Sigmoid colon (tissue), 7 donors: ENCODE measurements around the gene POU2F2. TPM values are rescaled to one million over a fixed set of nuclear protein-coding genes. Genes with fewer than 3 reads are reported as not detected.

Source experiments
- DNase-seq: peaks from one replicate; pipeline ENCODE4 v3.0.0-alpha.2; 2019
- H3K27ac ChIP-seq, 4 donors: fragments of 200-600 bp; sonication (generic); one replicate each; pipeline ENCODE4 v1.5.1; 2016 to 2019; ENCODE audit warnings: mild to moderate bottlenecking in 1 of 4
- H3K27me3 ChIP-seq, 3 donors: fragments of 200-600 bp; sonication (generic); one replicate each; pipeline ENCODE4 v1.5.1; 2019; ENCODE audit warnings: mild to moderate bottlenecking in 1 of 3
- H3K36me3 ChIP-seq, 4 donors: fragments of 200-600 bp; sonication (generic); one replicate each; pipeline ENCODE4 v1.5.1; 2016 to 2019
- H3K4me1 ChIP-seq, 4 donors: fragments of 200-600 bp; sonication (generic); one replicate each; pipeline ENCODE4 v1.5.1; 2017 to 2019
- H3K4me3 ChIP-seq, 4 donors: fragments of 200-600 bp; sonication (generic); one replicate each; pipeline ENCODE4 v1.5.1; 2017 to 2019; ENCODE audit warnings: mild to moderate bottlenecking in 2 of 4, moderate library complexity in 1 of 4
- H3K9me3 ChIP-seq, 4 donors: fragments of 200-600 bp in 3 of 4; sonication (generic) in 3 of 4; one replicate each; pipeline versions ENCODE4 v1.5.1 to v1.6.1; 2013 to 2019
- CTCF ChIP-seq, 4 experiments: fragments of 450-650 bp in 3 of 4; fragments of 200-600 bp in 1 of 4; IDR thresholded peaks; one replicate each; pipeline ENCODE4 v1.5.1; 2016 to 2019; ENCODE audit warnings: antibody characterized with exemption in 4 of 4, mild to moderate bottlenecking in 3 of 4, moderate library complexity in 2 of 4
- EP300 ChIP-seq, 4 donors: sonication (generic); formaldehyde crosslinking; IDR thresholded peaks; one replicate each; pipeline ENCODE4 v1.6.1; 2017; ENCODE audit warnings: antibody characterized with exemption in 4 of 4
- POLR2A ChIP-seq, 2 donors: fragments of 450-650 bp; IDR thresholded peaks; one replicate each; pipeline ENCODE4 v1.6.1; 2016; ENCODE audit warnings: antibody characterized with exemption in 2 of 2, mild to moderate bottlenecking in 2 of 2, moderate library complexity in 2 of 2
- POLR2AphosphoS5 ChIP-seq, 4 donors: sonication (generic); formaldehyde crosslinking; IDR thresholded peaks; one replicate each; pipeline ENCODE4 v1.6.1; 2017; ENCODE audit warnings: antibody characterized with exemption in 4 of 4
- WGBS, 2 donors: extraction: QIAGEN DNeasy Blood & Tissue Kit; methylation state at CpG; one replicate each; pipeline ENCODE4 v1.1.7; 2013; 5-methylcytosine and 5-hydroxymethylcytosine counted together
- intact Hi-C: fragments of 100-400 bp; cut with DNase I; formaldehyde crosslinking; loops from one replicate; pipeline ENCODE4 v1.15.1; 2023
- polyA plus RNA-seq, 3 donors: library from polyadenylated mRNA; stranded (reverse); fragments of 200-250 nt; gene quantifications; one replicate each; pipeline ENCODE4 v1.2.3, GENCODE V29; 2013
- total RNA-seq, 4 donors: library from RNA; depleted of rRNA; stranded (reverse); fragments of >200 nt; gene quantifications; one replicate each; pipeline ENCODE4 v1.1.0, GENCODE V29; 2016
- donor health status: healthy with polysubstance abuse.
- donor health status: Bipolar disorder and iron deficiency.
- donor health status: healthy.

Gene POU2F2
- total and polyA plus RNA-seq, 7 donors = 0.60 to 19.0 (median 2.5) TPM

- 19 to 33% methylated on average over 17 of the region's 17 CpGs for WGBS, 2 donors
- H3K4me3 ChIP-seq = no peak overlapping the region
- no peaks in the 10 kb centered on the region for H3K9me3 ChIP-seq
- no peak for TF ChIP-seq POLR2AphosphoS5 (IDR thresholded peaks at IDR 0.05)
- no peak for TF ChIP-seq CTCF (IDR thresholded peaks at IDR 0.05)
- H3K27me3 ChIP-seq = peaks cover 5 to 77% (median 41%) of the 10 kb centered on the region in 3 donors
- intact Hi-C loops = no loop called here
- no peaks in the 10 kb centered on the region for H3K36me3 ChIP-seq
- no peak for DNase-seq
- no peaks in the 10 kb centered on the region for H3K4me1 ChIP-seq
- H3K27ac ChIP-seq = no peak overlapping the region
These were observed 18.1 kb upstream of the POU2F2 start for GRCh38 chr19:42150364-42150763.

- no peak for DNase-seq
- H3K27me3 ChIP-seq = peaks cover 5 to 69% (median 41%) of the 10 kb centered on the region in 3 donors
- 49% methylated on average over 5 of the region's 5 CpGs for WGBS, 2 donors
- no peak for TF ChIP-seq CTCF (IDR thresholded peaks at IDR 0.05)
- TF ChIP-seq POLR2A (IDR thresholded peaks at IDR 0.05) = no peak
- TF ChIP-seq POLR2AphosphoS5 (IDR thresholded peaks at IDR 0.05) = no peak
- TF ChIP-seq EP300 (IDR thresholded peaks at IDR 0.05) = no peak
- no peak overlapping the region for H3K27ac ChIP-seq
- no peaks in the 10 kb centered on the region for H3K36me3 ChIP-seq
- H3K4me1 ChIP-seq = no peaks in the 10 kb centered on the region
- intact Hi-C loops = no loop called here
- H3K4me3 ChIP-seq = no peak overlapping the region
- H3K9me3 ChIP-seq = no peaks in the 10 kb centered on the region
These were observed 17.4 kb upstream of the POU2F2 start for GRCh38 chr19:42149447-42150202.

- DNase-seq = no peak
- H3K9me3 ChIP-seq = no peaks in the 10 kb centered on the region
- H3K4me3 ChIP-seq = no peak overlapping the region
- peaks cover 2 to 65% (median 39%) of the 10 kb centered on the region in 3 donors for H3K27me3 ChIP-seq
- intact Hi-C loops = no loop called here
- no peak for TF ChIP-seq EP300 (IDR thresholded peaks at IDR 0.05)
- TF ChIP-seq POLR2AphosphoS5 (IDR thresholded peaks at IDR 0.05) = no peak
- TF ChIP-seq CTCF (IDR thresholded peaks at IDR 0.05) = no peak
- no peak for TF ChIP-seq POLR2A (IDR thresholded peaks at IDR 0.05)
- no peaks in the 10 kb centered on the region for H3K4me1 ChIP-seq
- H3K27ac ChIP-seq = no peak overlapping the region
- WGBS, 2 donors = 66 to 71% methylated on average over 5 of the region's 5 CpGs
- no peaks in the 10 kb centered on the region for H3K36me3 ChIP-seq
These were observed 16.0 kb upstream of the POU2F2 start for GRCh38 chr19:42148266-42148665.

GRCh38 chr19:42143341-42144234, 11.3 kb upstream of the POU2F2 start:
- H3K27ac ChIP-seq = no peak overlapping the region
- DNase-seq = no peak
- TF ChIP-seq POLR2AphosphoS5 (IDR thresholded peaks at IDR 0.05) (no peak), EP300 (IDR thresholded peaks at IDR 0.05) (no peak), POLR2A (IDR thresholded peaks at IDR 0.05) (no peak), CTCF (IDR thresholded peaks at IDR 0.05) (no peak)
- no peaks in the 10 kb centered on the region for H3K36me3 ChIP-seq
- H3K27me3 ChIP-seq = peaks cover 0 to 22% (median 0%) of the 10 kb centered on the region in 3 donors
- intact Hi-C loops = no loop called here
- H3K4me1 ChIP-seq = no peaks in the 10 kb centered on the region
- no peak overlapping the region for H3K4me3 ChIP-seq
- 57 to 65% methylated on average over 14 of the region's 14 CpGs for WGBS, 2 donors
- H3K9me3 ChIP-seq = no peaks in the 10 kb centered on the region
